GM12865 (cell line): ENCODE results near the gene PLAU.
"Not testable (repeated sequence)": the region's sequence is repeated elsewhere in the genome, so short reads cannot be mapped to it uniquely, and the experiment has no call there.

Source experiments
- DNase-seq: peaks from one replicate; pipeline ENCODE4 v3.0.0; 2010; ENCODE audit warnings: low read depth
- H3K4me3 ChIP-seq: 2 replicates; pipeline ENCODE4 v1.5.1; 2011; ENCODE audit warnings: mild to moderate bottlenecking, low read depth, low read length, control low read depth
- TF ChIP-seq, protein P1 (sequence below): IDR thresholded peaks from 2 replicates; pipeline ENCODE4 v1.5.1; 2011; ENCODE audit warnings: low read length, control low read depth, low read depth, inconsistent platforms; ENCODE audit not compliant: insufficient read depth; ENCODE audit errors: missing control alignments

Gene PLAU

DNA sequence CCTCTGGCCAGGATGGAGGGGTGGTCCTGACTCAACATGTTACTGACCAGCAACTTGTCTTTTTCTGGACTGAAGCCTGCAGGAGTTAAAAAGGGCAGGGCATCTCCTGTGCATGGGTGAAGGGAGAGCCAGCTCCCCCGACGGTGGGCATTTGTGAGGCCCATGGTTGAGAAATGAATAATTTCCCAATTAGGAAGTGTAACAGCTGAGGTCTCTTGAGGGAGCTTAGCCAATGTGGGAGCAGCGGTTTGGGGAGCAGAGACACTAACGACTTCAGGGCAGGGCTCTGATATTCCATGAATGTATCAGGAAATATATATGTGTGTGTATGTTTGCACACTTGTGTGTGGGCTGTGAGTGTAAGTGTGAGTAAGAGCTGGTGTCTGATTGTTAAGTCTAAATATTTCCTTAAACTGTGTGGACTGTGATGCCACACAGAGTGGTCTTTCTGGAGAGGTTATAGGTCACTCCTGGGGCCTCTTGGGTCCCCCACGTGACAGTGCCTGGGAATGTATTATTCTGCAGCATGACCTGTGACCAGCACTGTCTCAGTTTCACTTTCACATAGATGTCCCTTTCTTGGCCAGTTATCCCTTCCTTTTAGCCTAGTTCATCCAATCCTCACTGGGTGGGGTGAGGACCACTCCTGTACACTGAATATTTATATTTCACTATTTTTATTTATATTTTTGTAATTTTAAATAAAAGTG, 6.0 kb downstream of the PLAU start:
- H3K4me3 ChIP-seq: no peak overlapping the region
- TF ChIP-seq, protein P1, sequence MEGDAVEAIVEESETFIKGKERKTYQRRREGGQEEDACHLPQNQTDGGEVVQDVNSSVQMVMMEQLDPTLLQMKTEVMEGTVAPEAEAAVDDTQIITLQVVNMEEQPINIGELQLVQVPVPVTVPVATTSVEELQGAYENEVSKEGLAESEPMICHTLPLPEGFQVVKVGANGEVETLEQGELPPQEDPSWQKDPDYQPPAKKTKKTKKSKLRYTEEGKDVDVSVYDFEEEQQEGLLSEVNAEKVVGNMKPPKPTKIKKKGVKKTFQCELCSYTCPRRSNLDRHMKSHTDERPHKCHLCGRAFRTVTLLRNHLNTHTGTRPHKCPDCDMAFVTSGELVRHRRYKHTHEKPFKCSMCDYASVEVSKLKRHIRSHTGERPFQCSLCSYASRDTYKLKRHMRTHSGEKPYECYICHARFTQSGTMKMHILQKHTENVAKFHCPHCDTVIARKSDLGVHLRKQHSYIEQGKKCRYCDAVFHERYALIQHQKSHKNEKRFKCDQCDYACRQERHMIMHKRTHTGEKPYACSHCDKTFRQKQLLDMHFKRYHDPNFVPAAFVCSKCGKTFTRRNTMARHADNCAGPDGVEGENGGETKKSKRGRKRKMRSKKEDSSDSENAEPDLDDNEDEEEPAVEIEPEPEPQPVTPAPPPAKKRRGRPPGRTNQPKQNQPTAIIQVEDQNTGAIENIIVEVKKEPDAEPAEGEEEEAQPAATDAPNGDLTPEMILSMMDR: no peak
- no peak for DNase-seq

DNA sequence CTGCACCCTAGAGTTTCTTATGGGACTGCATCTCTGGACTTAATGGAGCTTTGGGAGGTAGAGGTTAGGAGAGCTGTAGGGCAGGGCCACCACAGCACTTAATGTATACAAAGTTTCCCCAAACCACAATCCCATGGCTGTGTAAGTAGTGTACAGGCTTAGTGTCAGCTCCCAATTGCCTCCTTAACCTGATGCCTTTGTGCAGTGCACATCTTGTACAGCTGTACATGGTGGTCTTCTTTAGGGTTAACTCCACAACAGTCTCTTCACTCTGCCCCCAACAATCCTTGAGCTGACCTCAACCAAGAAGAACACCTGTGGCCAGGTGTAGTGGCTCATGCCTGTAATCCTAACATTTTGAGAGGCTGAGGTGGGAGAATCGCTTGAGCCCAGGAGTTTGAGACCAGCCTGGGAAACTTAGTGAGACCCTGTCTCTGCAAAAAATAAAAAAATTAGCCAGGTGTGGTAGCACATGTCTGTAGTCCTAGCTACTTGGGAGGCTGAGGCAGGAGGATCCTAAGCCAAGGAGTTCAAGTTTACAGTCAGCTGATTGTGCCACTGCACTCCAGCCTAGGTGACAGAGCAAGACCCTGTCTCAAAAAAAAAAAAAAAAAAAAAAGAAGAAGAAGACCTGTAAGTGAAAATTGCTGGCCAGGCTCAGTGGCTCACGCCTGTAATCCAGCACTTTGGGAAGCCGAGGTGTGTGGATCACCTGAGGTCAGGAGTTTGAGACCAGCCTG, 6.8 kb downstream of the PLAU start:
- no peak for DNase-seq
- TF ChIP-seq, protein P1: no peak
- no peak overlapping the region for H3K4me3 ChIP-seq

DNA sequence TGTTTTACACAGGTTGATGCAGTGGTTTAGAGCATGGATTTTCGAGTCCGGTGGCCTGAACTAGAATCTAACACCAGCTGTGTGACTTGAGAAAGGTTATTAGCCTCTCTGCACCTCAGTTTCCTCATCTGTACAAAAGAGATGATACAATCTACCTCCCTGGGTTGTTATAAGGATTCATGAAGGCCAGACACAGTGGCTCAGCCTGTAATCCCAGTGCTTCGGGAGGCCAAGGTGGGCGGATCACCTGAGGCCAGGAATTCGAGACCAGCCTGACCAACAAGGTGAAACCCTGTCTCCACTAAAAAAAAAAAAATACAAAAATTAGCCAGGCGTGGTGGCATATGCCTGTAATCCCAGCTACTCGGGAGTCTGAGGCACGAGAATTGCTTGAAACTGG, 8.5 kb downstream of the PLAU start:
- not testable (repeated sequence) for DNase-seq

DNA sequence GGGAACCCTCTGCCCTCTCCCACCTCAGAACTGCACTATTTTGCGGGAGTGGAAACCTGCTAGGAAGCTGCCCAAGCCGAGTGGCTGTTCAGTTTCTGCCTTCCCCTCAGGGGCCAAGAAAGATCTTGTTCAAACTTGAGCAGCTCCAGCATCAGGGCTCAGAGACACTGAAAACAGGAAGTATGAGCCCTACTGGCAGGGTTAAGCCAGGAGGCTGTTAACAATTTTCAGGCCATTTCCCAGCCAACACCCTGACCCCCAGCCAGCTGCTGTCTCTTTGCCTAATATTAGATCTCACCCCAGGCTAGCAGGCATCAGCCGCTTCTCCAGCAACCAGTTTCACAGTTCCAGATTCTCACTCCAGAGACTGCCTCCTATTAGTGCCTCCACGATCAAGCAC, 9.2 kb downstream of the PLAU start:
- no peak overlapping the region for H3K4me3 ChIP-seq
- TF ChIP-seq, protein P1: no peak

More for the DNA sequence above, 8.5 kb downstream of the PLAU start:
- not testable (repeated sequence) for H3K4me3 ChIP-seq

DNA sequence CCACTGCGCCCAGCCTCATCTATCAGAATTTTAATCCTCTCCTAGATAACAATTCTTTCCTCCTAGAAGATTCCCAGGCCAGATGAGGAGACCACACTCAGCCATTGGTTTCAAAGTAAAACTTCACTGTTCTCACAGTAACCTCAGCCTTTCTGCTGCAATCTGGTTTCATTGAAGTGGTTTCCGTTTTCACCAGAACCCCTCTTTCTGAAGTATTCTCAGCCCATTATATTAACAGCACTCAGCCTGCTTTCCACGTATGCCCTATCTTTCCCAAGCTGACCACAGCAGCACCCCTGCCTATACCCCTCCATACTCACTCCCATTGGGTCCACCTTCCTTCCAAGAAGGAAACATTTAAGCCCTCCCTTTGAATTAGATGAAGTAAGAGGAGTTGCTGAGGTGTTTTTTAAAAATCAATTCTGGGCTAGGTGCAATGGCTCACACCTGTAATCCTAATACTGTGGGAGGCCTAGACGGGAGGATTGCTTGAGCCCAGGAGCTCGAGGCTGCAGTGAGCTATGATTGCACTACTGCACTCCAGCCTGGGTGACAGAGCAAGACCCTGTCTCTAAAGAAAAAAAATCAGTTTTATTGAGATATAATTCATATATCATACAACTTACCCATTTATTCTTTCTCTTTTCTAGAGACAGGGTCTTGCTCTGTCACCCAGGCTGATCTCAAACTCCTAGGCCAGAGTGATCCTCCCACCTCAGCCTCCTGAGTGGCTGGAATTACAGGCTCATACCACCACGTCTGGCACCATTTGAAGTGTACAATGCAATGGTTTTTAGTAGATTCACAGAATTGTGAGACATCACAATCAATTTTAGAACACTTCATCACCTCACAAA, 11.3 kb downstream of the PLAU start:
- TF ChIP-seq, protein P1: no peak
- peak; percentile 65 for DNase-seq
- H3K4me3 ChIP-seq: no peak overlapping the region

More for the DNA sequence above, 9.2 kb downstream of the PLAU start:
- DNase-seq: peak; percentile 47

DNA sequence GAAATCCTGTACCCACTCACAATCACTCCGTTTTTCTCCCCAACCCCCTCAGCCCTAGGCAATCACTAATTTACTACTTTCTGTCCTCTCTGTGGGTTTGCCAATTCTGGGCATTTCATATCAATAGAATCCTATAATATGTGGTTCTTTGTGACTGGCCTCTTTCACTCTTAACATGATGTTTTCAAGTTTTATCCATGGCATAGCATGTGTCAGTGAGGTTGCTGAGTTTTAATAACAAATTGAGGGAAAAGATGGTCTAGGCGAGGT, 11.9 kb downstream of the PLAU start:
- no peak for DNase-seq
- H3K4me3 ChIP-seq: no peak overlapping the region
- TF ChIP-seq, protein P1: no peak

DNA sequence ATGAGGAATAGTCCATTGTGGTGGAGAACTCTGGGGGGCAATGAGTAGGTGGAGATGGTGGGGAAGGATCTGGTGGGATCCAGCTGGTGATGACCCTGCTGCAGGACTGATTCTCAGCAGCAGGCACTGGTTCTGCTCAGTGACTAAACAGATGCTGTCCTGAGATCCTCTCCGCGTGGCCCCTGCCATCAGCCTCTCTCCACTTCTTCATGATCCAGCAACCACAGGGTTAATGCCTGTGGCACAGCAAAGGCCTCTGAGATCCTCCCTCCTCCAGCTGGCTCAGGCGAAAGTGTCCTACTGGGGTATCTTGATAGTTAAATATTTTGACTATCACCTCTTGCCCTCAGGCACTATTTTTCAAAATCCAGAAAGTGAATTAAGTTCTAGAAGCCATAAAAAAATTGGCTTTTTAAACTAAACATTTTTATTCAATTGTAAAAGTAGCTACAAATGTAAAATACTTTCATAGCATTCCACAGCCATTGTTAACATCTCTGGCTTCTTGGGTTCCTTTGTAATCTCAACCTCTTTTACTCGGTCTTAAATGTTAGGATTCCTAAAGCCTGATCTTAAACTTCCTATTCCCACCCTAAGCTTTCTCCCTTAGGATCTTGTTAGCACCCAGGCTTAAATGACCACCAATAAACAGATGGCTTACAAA, 13.1 kb downstream of the PLAU start:
- H3K4me3 ChIP-seq: no peak overlapping the region
- TF ChIP-seq, protein P1: no peak
- no peak for DNase-seq
